Glutamatergic neuron (in vitro differentiated cells): Measurements from ENCODE around the gene NELFB. TPM values are rescaled to one million over a fixed set of nuclear protein-coding genes. Genes with fewer than 3 reads are reported as not detected.

Source experiments
- DNase-seq: peaks from one replicate; pipeline ENCODE4 v3.0.0; 2022
- H3K27ac Mint-ChIP-seq: one replicate; pipeline ENCODE4 v1.8.0; 2020; ENCODE audit warnings: mild to moderate bottlenecking, mixed read lengths, inconsistent platforms; ENCODE audit not compliant: unreplicated experiment
- H3K27me3 Mint-ChIP-seq: one replicate; pipeline ENCODE4 v1.8.0; 2020; ENCODE audit warnings: mild to moderate bottlenecking, moderate library complexity, mixed read lengths, inconsistent platforms; ENCODE audit not compliant: unreplicated experiment
- H3K36me3 Mint-ChIP-seq: one replicate; pipeline ENCODE4 v1.8.0; 2020; ENCODE audit warnings: mild to moderate bottlenecking, mixed read lengths, inconsistent platforms; ENCODE audit not compliant: unreplicated experiment
- H3K4me1 Mint-ChIP-seq: one replicate; pipeline ENCODE4 v1.8.0; 2020; ENCODE audit warnings: mild to moderate bottlenecking, low read depth, mixed read lengths, inconsistent platforms; ENCODE audit not compliant: unreplicated experiment
- H3K4me3 Mint-ChIP-seq: one replicate; pipeline ENCODE4 v1.8.0; 2020; ENCODE audit warnings: mild to moderate bottlenecking, mixed read lengths, inconsistent platforms; ENCODE audit not compliant: unreplicated experiment
- H3K9me3 Mint-ChIP-seq: one replicate; pipeline ENCODE4 v1.8.0; 2020; ENCODE audit warnings: mild to moderate bottlenecking, moderate library complexity, mixed read lengths, inconsistent platforms; ENCODE audit not compliant: unreplicated experiment
- total RNA-seq: library from RNA; stranded (reverse); fragmentation: NEBNext Ultra II Directional; extraction: Animal tissue kit (Norgen Biotek cat#: 25700); gene quantifications from one replicate; pipeline ENCODE4 v1.2.1, GENCODE V29; 2021; ENCODE audit not compliant: unreplicated experiment
- TF ChIP-seq, protein P1 (sequence below): fragments of 200-600 bp; sonication (generic); IDR thresholded peaks from one replicate; pipeline ENCODE4 v1.5.0; 2021; ENCODE audit not compliant: partially characterized antibody, unreplicated experiment

The NELFB gene
- total RNA-seq, 1 donor from 2014 or later: 48.5 TPM

DNA sequence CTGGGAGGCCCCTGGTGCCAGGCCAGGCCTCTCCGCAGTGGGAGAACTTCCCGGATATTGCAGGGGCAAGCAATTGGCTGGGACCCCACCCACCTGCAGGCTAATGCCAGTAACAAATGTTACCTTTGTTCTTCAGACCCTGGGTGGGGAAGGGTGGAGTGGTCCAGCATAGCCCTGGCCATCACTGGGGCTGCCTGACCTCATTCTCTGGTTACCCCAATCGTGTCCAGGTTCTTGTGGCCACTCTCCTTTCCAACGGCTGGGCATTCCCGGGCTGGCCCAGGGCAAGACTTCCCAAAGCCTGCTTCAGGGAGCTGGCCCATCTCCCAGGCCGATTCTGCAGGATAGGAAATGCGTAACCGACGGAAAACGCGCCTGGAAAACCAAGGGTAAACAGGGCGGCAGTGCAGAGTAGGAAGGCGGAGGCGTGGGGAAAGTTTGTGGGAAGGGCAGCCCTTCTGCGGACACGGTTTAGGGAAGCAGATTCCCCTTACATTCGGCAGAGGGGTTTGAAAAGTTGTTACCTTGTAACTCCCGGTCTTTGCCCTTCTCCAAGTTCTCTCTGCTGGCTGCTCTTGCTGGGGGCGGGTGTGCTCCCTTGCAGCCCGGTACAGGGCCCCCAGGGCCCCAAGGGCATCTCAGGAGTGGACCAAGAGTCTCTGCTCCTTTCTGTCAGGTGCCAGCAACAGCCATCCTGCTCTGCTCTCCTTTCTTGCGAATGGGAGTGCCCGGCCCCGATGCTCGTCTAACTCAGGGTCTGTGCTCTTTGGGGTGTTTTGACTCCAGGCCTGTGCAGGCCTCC is 43.5 kb downstream of the NELFB start:
- TF ChIP-seq, protein P1, sequence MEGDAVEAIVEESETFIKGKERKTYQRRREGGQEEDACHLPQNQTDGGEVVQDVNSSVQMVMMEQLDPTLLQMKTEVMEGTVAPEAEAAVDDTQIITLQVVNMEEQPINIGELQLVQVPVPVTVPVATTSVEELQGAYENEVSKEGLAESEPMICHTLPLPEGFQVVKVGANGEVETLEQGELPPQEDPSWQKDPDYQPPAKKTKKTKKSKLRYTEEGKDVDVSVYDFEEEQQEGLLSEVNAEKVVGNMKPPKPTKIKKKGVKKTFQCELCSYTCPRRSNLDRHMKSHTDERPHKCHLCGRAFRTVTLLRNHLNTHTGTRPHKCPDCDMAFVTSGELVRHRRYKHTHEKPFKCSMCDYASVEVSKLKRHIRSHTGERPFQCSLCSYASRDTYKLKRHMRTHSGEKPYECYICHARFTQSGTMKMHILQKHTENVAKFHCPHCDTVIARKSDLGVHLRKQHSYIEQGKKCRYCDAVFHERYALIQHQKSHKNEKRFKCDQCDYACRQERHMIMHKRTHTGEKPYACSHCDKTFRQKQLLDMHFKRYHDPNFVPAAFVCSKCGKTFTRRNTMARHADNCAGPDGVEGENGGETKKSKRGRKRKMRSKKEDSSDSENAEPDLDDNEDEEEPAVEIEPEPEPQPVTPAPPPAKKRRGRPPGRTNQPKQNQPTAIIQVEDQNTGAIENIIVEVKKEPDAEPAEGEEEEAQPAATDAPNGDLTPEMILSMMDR: no peak
- no peaks in the 10 kb centered on the region for H3K36me3 Mint-ChIP-seq
- H3K4me1 Mint-ChIP-seq: peaks cover 15% of the 10 kb centered on the region
- H3K4me3 Mint-ChIP-seq: peak overlapping the region; percentile 71
- DNase-seq: peak; percentile 13
- H3K27me3 Mint-ChIP-seq: peaks cover 8% of the 10 kb centered on the region
- H3K9me3 Mint-ChIP-seq: peaks cover 7% of the 10 kb centered on the region
- no peak overlapping the region for H3K27ac Mint-ChIP-seq

DNA sequence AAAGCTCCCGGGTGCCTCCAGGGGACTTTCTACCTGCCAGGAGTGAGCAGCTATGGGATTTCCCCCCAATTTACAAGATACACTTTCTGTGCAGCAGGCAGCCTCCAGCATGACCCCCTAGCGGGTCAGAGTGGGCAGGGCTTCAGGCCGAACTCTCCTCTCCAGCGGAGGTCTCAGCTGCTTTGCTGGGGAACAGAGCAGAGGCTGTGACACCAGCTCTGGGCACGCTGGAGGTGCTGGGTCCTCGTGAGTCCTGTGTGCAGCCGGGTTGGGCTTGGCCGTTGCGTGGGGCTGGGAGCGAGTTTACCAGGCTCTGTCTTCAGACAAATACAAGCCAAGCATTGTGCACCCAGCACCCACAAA is 44.1 kb downstream of the NELFB start:
- no peak overlapping the region for H3K27ac Mint-ChIP-seq

DNA sequence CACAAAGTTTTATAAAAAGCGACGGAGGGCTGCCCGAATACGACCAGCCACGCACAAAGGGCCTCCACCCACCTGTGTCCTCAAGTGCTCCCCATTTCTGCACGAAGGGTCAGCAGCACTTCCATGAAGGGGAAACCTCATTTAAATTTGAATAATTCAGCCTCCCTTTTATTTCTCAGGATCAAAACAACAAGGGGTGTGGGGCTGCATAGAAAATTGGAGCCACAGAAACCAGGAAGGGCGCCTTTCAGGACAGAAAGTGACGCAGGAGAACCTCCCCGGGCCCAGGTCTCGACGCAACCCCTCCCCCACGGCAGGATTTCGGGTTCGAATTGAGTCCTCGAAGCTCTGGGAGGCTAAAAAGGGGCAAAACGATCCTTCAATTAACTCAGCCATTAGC is 44.8 kb downstream of the NELFB start:
- peaks cover 15% of the 10 kb centered on the region for H3K4me1 Mint-ChIP-seq
- H3K36me3 Mint-ChIP-seq: no peaks in the 10 kb centered on the region
- peak overlapping the region; percentile 33 for H3K27ac Mint-ChIP-seq
- TF ChIP-seq, protein P1: no peak
- peak overlapping the region; percentile 96 for H3K4me3 Mint-ChIP-seq
- DNase-seq: peak; percentile 16
- H3K27me3 Mint-ChIP-seq: peaks cover 7% of the 10 kb centered on the region
- H3K9me3 Mint-ChIP-seq: peaks cover 3% of the 10 kb centered on the region

More for the DNA sequence above, 44.1 kb downstream of the NELFB start:
- H3K9me3 Mint-ChIP-seq: peaks cover 7% of the 10 kb centered on the region
- peak overlapping the region; percentile 71 for H3K4me3 Mint-ChIP-seq
- peaks cover 8% of the 10 kb centered on the region for H3K27me3 Mint-ChIP-seq
- peak; percentile 45 for DNase-seq
- TF ChIP-seq, protein P1: peak; percentile 27
- H3K4me1 Mint-ChIP-seq: peaks cover 15% of the 10 kb centered on the region
- H3K36me3 Mint-ChIP-seq: no peaks in the 10 kb centered on the region

DNA sequence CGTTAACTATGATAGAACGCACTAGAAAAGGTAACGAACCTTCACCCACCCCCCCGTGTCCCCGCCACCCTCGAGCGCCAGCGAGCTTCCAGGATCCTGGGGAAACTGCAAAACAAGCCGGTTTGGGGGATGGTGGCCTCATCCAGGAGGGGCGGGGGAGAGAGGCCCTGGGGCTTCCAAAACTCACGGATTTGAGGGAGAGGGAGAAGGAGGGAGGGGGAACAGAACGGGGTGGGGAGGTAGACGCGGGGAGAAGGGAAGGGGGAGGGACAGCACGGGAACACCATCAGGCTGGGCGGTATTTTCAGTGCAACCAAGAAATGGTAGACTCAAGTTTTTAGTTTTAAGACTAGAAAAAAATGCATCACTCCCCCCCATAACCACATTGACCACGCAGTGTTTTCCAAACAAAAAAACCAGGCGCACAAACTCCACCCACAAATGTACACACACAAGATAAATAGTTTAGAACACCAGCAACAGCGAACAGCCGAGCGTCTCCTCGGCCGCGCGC is 45.5 kb downstream of the NELFB start:
- Mint-ChIP-seq H3K4me1 (peaks cover 17% of the 10 kb centered on the region), H3K27me3 (peaks cover 7% of the 10 kb centered on the region), H3K27ac (peak overlapping the region; percentile 76), H3K36me3 (no peaks in the 10 kb centered on the region), H3K9me3 (peaks cover 3% of the 10 kb centered on the region), H3K4me3 (peak overlapping the region; percentile 96)
- TF ChIP-seq, protein P1: no peak
- peak; percentile 41 for DNase-seq
